GM18909 (cell line): Measurements from ENCODE around the gene IL23R.
"Not testable (repeated sequence)": the region's sequence is repeated elsewhere in the genome, so short reads cannot be mapped to it uniquely, and the experiment has no call there.

ENCODE experiments used
- ATAC-seq: cut with Tn5 transposase; IDR thresholded peaks from one replicate; pipeline ENCODE4 v1.9.1; 2021; ENCODE audit warnings: mild to moderate bottlenecking; ENCODE audit not compliant: unreplicated experiment, poor library complexity

Gene IL23R

GRCh38 chr1:67190942-67191341 lies 24.7 kb downstream of the IL23R start:
- ATAC-seq: no peak

GRCh38 chr1:67191668-67192520 lies 25.6 kb downstream of the IL23R start:
- no peak for ATAC-seq

GRCh38 chr1:67192902-67193301 lies 26.6 kb downstream of the IL23R start:
- no peak for ATAC-seq

- ATAC-seq: peak; percentile 49
These were observed 27.4 kb downstream of the IL23R start for GRCh38 chr1:67193704-67194103.

GRCh38 chr1:67194209-67194863 lies 28.1 kb downstream of the IL23R start:
- peak; percentile 85 for ATAC-seq

GRCh38 chr1:67200755-67201154 lies 34.5 kb downstream of the IL23R start:
- no peak for ATAC-seq

- no peak for ATAC-seq
These were observed 35.6 kb downstream of the IL23R start for GRCh38 chr1:67201891-67202290.

GRCh38 chr1:67204298-67204980 lies 38.2 kb downstream of the IL23R start:
- no peak for ATAC-seq

GRCh38 chr1:67207398-67207797 lies 41.1 kb downstream of the IL23R start:
- ATAC-seq: not testable (repeated sequence)

- no peak for ATAC-seq
These were observed 42.0 kb downstream of the IL23R start for GRCh38 chr1:67208217-67208616.

GRCh38 chr1:67209521-67209920 lies 43.3 kb downstream of the IL23R start:
- ATAC-seq: no peak

GRCh38 chr1:67211589-67212563 lies 45.6 kb downstream of the IL23R start:
- no peak for ATAC-seq

- ATAC-seq: no peak
These were observed 46.9 kb downstream of the IL23R start for GRCh38 chr1:67213164-67213563.

- no peak for ATAC-seq
These were observed 47.7 kb downstream of the IL23R start for GRCh38 chr1:67213948-67214347.

- ATAC-seq: peak; percentile 91
These were observed 48.3 kb downstream of the IL23R start for GRCh38 chr1:67214420-67215174.

- ATAC-seq: no peak
These were observed 50.1 kb downstream of the IL23R start for GRCh38 chr1:67216401-67216800.

- no peak for ATAC-seq
These were observed 51.2 kb downstream of the IL23R start for GRCh38 chr1:67217417-67217816.

GRCh38 chr1:67217938-67218337 lies 51.7 kb downstream of the IL23R start:
- ATAC-seq: no peak

- no peak for ATAC-seq
These were observed 58.6 kb downstream of the IL23R start for GRCh38 chr1:67224856-67225255.
